ENCODE measurements around the gene IL26. TPM values are rescaled to one million over a fixed set of nuclear protein-coding genes. Genes with fewer than 3 reads are reported as not detected.

IL26 gene
- total and polyA plus RNA-seq, 2 donors (not counting 3 experiments of a cell fraction or from before 2014, with no cell fraction given) = not detected

- no peaks in the 10 kb centered on the region for H3K9me1 ChIP-seq (replicated peaks; ENCODE audit: control insufficient read depth, extremely low read depth, insufficient read depth, low read length)
- dilution Hi-C loops (cut with MboI; ENCODE audit: extremely low pct_ligation_motif_present, low sequenced_read_pairs) = no loop called here
- FAIRE-seq = no peak
- BruUV-seq (replicated peaks) = no TSS peak
- no peak for DNase-seq (ENCODE audit: low read depth, low spot score)
- TF ChIP-seq MAX (IDR thresholded peaks at IDR 0.05; ENCODE audit: insufficient read depth, insufficient read length) (no peak), POLR2A (IDR thresholded peaks at IDR 0.05; ENCODE audit: low read depth, low read length) (no peak), EZH2 (IDR thresholded peaks at IDR 0.05; ENCODE audit: borderline replicate concordance, low read depth, low read length, severe bottlenecking) (no peak), POLR2AphosphoS5 (IDR thresholded peaks at IDR 0.05; ENCODE audit: insufficient read depth, low read depth, low read length) (no peak), GATA2 (IDR thresholded peaks at IDR 0.05; ENCODE audit: insufficient read depth, insufficient read length, low read depth, low read length) (no peak), MYC (IDR thresholded peaks at IDR 0.05; ENCODE audit: low read depth, low read length) (no peak), FOS (IDR thresholded peaks at IDR 0.05; ENCODE audit: borderline replicate concordance, insufficient read depth, low read length) (no peak), JUN (IDR thresholded peaks at IDR 0.05; ENCODE audit: borderline replicate concordance, insufficient read depth, insufficient read length, low read depth) (no peak)
- TF ChIP-seq, protein P1, sequence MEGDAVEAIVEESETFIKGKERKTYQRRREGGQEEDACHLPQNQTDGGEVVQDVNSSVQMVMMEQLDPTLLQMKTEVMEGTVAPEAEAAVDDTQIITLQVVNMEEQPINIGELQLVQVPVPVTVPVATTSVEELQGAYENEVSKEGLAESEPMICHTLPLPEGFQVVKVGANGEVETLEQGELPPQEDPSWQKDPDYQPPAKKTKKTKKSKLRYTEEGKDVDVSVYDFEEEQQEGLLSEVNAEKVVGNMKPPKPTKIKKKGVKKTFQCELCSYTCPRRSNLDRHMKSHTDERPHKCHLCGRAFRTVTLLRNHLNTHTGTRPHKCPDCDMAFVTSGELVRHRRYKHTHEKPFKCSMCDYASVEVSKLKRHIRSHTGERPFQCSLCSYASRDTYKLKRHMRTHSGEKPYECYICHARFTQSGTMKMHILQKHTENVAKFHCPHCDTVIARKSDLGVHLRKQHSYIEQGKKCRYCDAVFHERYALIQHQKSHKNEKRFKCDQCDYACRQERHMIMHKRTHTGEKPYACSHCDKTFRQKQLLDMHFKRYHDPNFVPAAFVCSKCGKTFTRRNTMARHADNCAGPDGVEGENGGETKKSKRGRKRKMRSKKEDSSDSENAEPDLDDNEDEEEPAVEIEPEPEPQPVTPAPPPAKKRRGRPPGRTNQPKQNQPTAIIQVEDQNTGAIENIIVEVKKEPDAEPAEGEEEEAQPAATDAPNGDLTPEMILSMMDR (IDR thresholded peaks at IDR 0.05; ENCODE audit: extremely low read depth in 1 of 2, insufficient read depth in 1 of 2, low read depth in 1 of 2, low read length in 2 of 2) = no peak
- no peak overlapping the region for H3K27ac ChIP-seq (ENCODE audit: insufficient read depth, low read depth, low read length)
- H3K4me2 ChIP-seq (ENCODE audit: insufficient read depth, low read length) = no peak overlapping the region
- H3K27me3 ChIP-seq (ENCODE audit: control insufficient read depth in 2 of 2, insufficient read depth in 2 of 2, low read length in 2 of 2) = no peaks in the 10 kb centered on the region
- H3K36me3 ChIP-seq (ENCODE audit: control insufficient read depth in 2 of 2, extremely low read depth in 1 of 2, insufficient read depth in 2 of 2, low read length in 2 of 2) = no peaks in the 10 kb centered on the region
- H3K9ac ChIP-seq (replicated peaks; ENCODE audit: extremely low read depth, insufficient read depth, low read length) = no peak overlapping the region
- intact Hi-C loops (cut with micrococcal nuclease) = no loop called here
- no peak overlapping the region for H3K4me3 ChIP-seq (replicated peaks in 1 of 3; ENCODE audit: insufficient read depth in 1 of 3, low read depth in 1 of 3, low read length in 3 of 3)
- no peaks in the 10 kb centered on the region for H3K9me3 ChIP-seq (replicated peaks; ENCODE audit: control insufficient read depth, insufficient read depth, low read length)
- no peaks in the 10 kb centered on the region for H3K79me2 ChIP-seq (ENCODE audit: control insufficient read depth, insufficient read depth, low read length)
- ChIA-PET CTCF (interaction anchor here (3.0 kb wide), 2 partner anchors 116 to 801 kb away, joined by 18 to 24 read pairs; no protein-coding TSS in a partner anchor), POLR2A (no interaction called here)
- H4K20me1 ChIP-seq (replicated peaks; ENCODE audit: control insufficient read depth, extremely low read depth, insufficient read depth, low read length) = no peaks in the 10 kb centered on the region
- no peaks in the 10 kb centered on the region for H3K4me1 ChIP-seq (ENCODE audit: control insufficient read depth, extremely low read depth, insufficient read depth, low read length)
- no peak overlapping the region for H2AFZ ChIP-seq (ENCODE audit: low read depth, low read length)
These were observed 69.0 kb downstream of the IL26 start for GRCh38 chr12:68156636-68157035.
